ENCODE results near the gene BRF1.

Gene BRF1

GRCh38 chr14:105187116-105187515, 113.7 kb downstream of the BRF1 start:
- no peak for TF ChIP-seq USF1 (IDR thresholded peaks at IDR 0.05)
- no peak for TF ChIP-seq MAX (IDR thresholded peaks at IDR 0.05)
- TF ChIP-seq EP300 (IDR thresholded peaks at IDR 0.05; ENCODE audit: borderline replicate concordance), result no peak
- TF ChIP-seq EGR1 (IDR thresholded peaks at IDR 0.05), result no peak
- TF ChIP-seq TCF12 (IDR thresholded peaks at IDR 0.05; ENCODE audit: low read depth), result no peak
- no peak for TF ChIP-seq RAD21 (IDR thresholded peaks at IDR 0.05; ENCODE audit: low read depth)
- no peak for TF ChIP-seq REST (IDR thresholded peaks at IDR 0.05; ENCODE audit: low read depth)
- no peak for TF ChIP-seq CEBPB (IDR thresholded peaks at IDR 0.05)
- no peak for TF ChIP-seq YY1 (IDR thresholded peaks at IDR 0.05; ENCODE audit: low read depth)
- TF ChIP-seq ZBTB7A (IDR thresholded peaks at IDR 0.05; ENCODE audit: low read depth), result no peak
- no peak for TF ChIP-seq FOXM1 (IDR thresholded peaks at IDR 0.05; ENCODE audit: borderline replicate concordance, low read depth)
- no peak for TF ChIP-seq TAF1 (IDR thresholded peaks at IDR 0.05; ENCODE audit: low read depth)
- no peak for TF ChIP-seq CREB1 (IDR thresholded peaks at IDR 0.05; ENCODE audit: low read depth)
- no peak for TF ChIP-seq TEAD4 (IDR thresholded peaks at IDR 0.05)

GRCh38 chr14:105185973-105186372, 114.8 kb downstream of the BRF1 start:
- TF ChIP-seq TAF1 (IDR thresholded peaks at IDR 0.05; ENCODE audit: low read depth), result no peak
- no peak for TF ChIP-seq FOXM1 (IDR thresholded peaks at IDR 0.05; ENCODE audit: borderline replicate concordance, low read depth)

GRCh38 chr14:105185001-105185400, 115.8 kb downstream of the BRF1 start:
- TF ChIP-seq TEAD4 (IDR thresholded peaks at IDR 0.05), result no peak
- TF ChIP-seq USF1 (IDR thresholded peaks at IDR 0.05), result no peak
- no peak for TF ChIP-seq CREB1 (IDR thresholded peaks at IDR 0.05; ENCODE audit: low read depth)
- no peak for TF ChIP-seq CEBPB (IDR thresholded peaks at IDR 0.05)
- no peak for TF ChIP-seq RAD21 (IDR thresholded peaks at IDR 0.05; ENCODE audit: low read depth)

- no peak for TF ChIP-seq TEAD4 (IDR thresholded peaks at IDR 0.05)
- TF ChIP-seq FOXM1 (IDR thresholded peaks at IDR 0.05; ENCODE audit: borderline replicate concordance, low read depth), result no peak
- TF ChIP-seq NFIC (IDR thresholded peaks at IDR 0.05), result no peak
- TF ChIP-seq CEBPB (IDR thresholded peaks at IDR 0.05), result no peak
- TF ChIP-seq CREB1 (IDR thresholded peaks at IDR 0.05; ENCODE audit: low read depth), result no peak
- TF ChIP-seq TAF1 (IDR thresholded peaks at IDR 0.05; ENCODE audit: low read depth), result no peak
- TF ChIP-seq YY1 (IDR thresholded peaks at IDR 0.05; ENCODE audit: low read depth), result no peak
- no peak for TF ChIP-seq ZBTB7A (IDR thresholded peaks at IDR 0.05; ENCODE audit: low read depth)
- no peak for TF ChIP-seq TCF12 (IDR thresholded peaks at IDR 0.05; ENCODE audit: low read depth)
- no peak for TF ChIP-seq EP300 (IDR thresholded peaks at IDR 0.05; ENCODE audit: borderline replicate concordance)
- no peak for TF ChIP-seq RAD21 (IDR thresholded peaks at IDR 0.05; ENCODE audit: low read depth)
- no peak for TF ChIP-seq REST (IDR thresholded peaks at IDR 0.05; ENCODE audit: low read depth)
- TF ChIP-seq USF1 (IDR thresholded peaks at IDR 0.05), result no peak
- no peak for TF ChIP-seq MAX (IDR thresholded peaks at IDR 0.05)
- no peak for TF ChIP-seq EGR1 (IDR thresholded peaks at IDR 0.05)
Measured at GRCh38 chr14:105184461-105184860, 116.3 kb downstream of the BRF1 start.

GRCh38 chr14:105182296-105183020, 118.3 kb downstream of the BRF1 start:
- no peak for TF ChIP-seq RAD21 (IDR thresholded peaks at IDR 0.05; ENCODE audit: low read depth)
- no peak for TF ChIP-seq TEAD4 (IDR thresholded peaks at IDR 0.05)
- no peak for TF ChIP-seq NFIC (IDR thresholded peaks at IDR 0.05)
- TF ChIP-seq EGR1 (IDR thresholded peaks at IDR 0.05), result no peak
- no peak for TF ChIP-seq FOXM1 (IDR thresholded peaks at IDR 0.05; ENCODE audit: borderline replicate concordance, low read depth)
- no peak for TF ChIP-seq CEBPB (IDR thresholded peaks at IDR 0.05)
- TF ChIP-seq CREB1 (IDR thresholded peaks at IDR 0.05; ENCODE audit: low read depth), result no peak
- no peak for TF ChIP-seq MAX (IDR thresholded peaks at IDR 0.05)
- TF ChIP-seq USF1 (IDR thresholded peaks at IDR 0.05), result no peak
- TF ChIP-seq EP300 (IDR thresholded peaks at IDR 0.05; ENCODE audit: borderline replicate concordance), result no peak
- no peak for TF ChIP-seq ZBTB7A (IDR thresholded peaks at IDR 0.05; ENCODE audit: low read depth)
- TF ChIP-seq TAF1 (IDR thresholded peaks at IDR 0.05; ENCODE audit: low read depth), result no peak
- TF ChIP-seq TCF12 (IDR thresholded peaks at IDR 0.05; ENCODE audit: low read depth), result no peak
- no peak for TF ChIP-seq REST (IDR thresholded peaks at IDR 0.05; ENCODE audit: low read depth)
- TF ChIP-seq YY1 (IDR thresholded peaks at IDR 0.05; ENCODE audit: low read depth), result no peak

All from Ishikawa (cell line).